Ascending aorta (tissue), 2 donors: ENCODE data around the gene MYH14. TPM values are rescaled to one million over a fixed set of nuclear protein-coding genes. Genes with fewer than 3 reads are reported as not detected.
"Not testable (repeated sequence)": the region's sequence is repeated elsewhere in the genome, so short reads cannot be mapped to it uniquely, and the experiment has no call there.

ENCODE experiments used
- DNase-seq, 2 donors: peaks; one replicate each; pipeline ENCODE4 v3.0.0-alpha.2; 2019; ENCODE audit warnings: low spot score in 2 of 2
- H3K27ac ChIP-seq, 2 donors: fragments of 200-600 bp; sonication (generic); one replicate each; pipeline ENCODE4 v1.5.1; 2016 to 2017; ENCODE audit warnings: mild to moderate bottlenecking in 1 of 2
- H3K27me3 ChIP-seq: fragments of 200-600 bp; sonication (generic); one replicate; pipeline ENCODE4 v1.5.1; 2017
- H3K36me3 ChIP-seq, 2 donors: fragments of 200-600 bp; sonication (generic); one replicate each; pipeline ENCODE4 v1.5.1; 2016
- H3K4me1 ChIP-seq, 2 donors: fragments of 200-600 bp; sonication (generic); one replicate each; pipeline ENCODE4 v1.5.1; 2016 to 2017; ENCODE audit warnings: mild to moderate bottlenecking in 1 of 2
- H3K4me3 ChIP-seq, 2 donors: fragments of 200-600 bp; sonication (generic); one replicate each; pipeline ENCODE4 v1.5.1; 2016 to 2017; ENCODE audit warnings: mild to moderate bottlenecking in 1 of 2
- H3K9me3 ChIP-seq, 2 donors: fragments of 200-600 bp; sonication (generic); one replicate each; pipeline ENCODE4 v1.5.1; 2016
- CTCF ChIP-seq, 3 experiments: fragments of 200-600 bp in 2 of 3; fragments of 450-650 bp in 1 of 3; sonication (generic) in 2 of 3; IDR thresholded peaks; one replicate each; pipeline ENCODE4 v1.5.1; 2016 to 2019; ENCODE audit warnings: antibody characterized with exemption in 3 of 3, mild to moderate bottlenecking in 1 of 3, moderate library complexity in 1 of 3
- intact Hi-C: fragments of 100-400 bp; cut with DNase I; formaldehyde crosslinking; loops from one replicate; pipeline ENCODE4 v1.15.1; 2023
- total RNA-seq: library from RNA; depleted of rRNA; stranded (reverse); fragments of >200 nt; gene quantifications from one replicate; pipeline ENCODE4 v1.1.0, GENCODE V29; 2016

The MYH14 gene
- total RNA-seq, 1 donor from 2014 or later = 8.6 TPM

GRCh38 chr19:50344661-50345318 lies 141.4 kb downstream of the MYH14 start:
- Histone ChIP-seq H3K4me3 (no peak overlapping the region), H3K9me3 (peaks cover 0 to 7% of the 10 kb centered on the region in 2 donors), H3K4me1 (no peaks in the 10 kb centered on the region), H3K36me3 (no peaks in the 10 kb centered on the region), H3K27ac (no peak overlapping the region), H3K27me3 (no peaks in the 10 kb centered on the region)
- intact Hi-C loops = no loop called here
- no peak for TF ChIP-seq CTCF (IDR thresholded peaks at IDR 0.05)
- no peak for DNase-seq

GRCh38 chr19:50347089-50347581 lies 143.7 kb downstream of the MYH14 start:
- intact Hi-C loops, DNase-seq, H3K27ac ChIP-seq, H3K4me1 ChIP-seq, H3K27me3 ChIP-seq, H3K9me3 ChIP-seq, H3K4me3 ChIP-seq, H3K36me3 ChIP-seq: not testable (repeated sequence)

GRCh38 chr19:50349277-50350057 lies 146.0 kb downstream of the MYH14 start:
- Histone ChIP-seq H3K36me3 (no peaks in the 10 kb centered on the region), H3K4me1 (no peaks in the 10 kb centered on the region), H3K9me3 (peaks cover 0 to 7% of the 10 kb centered on the region in 2 donors), H3K4me3 (no peak overlapping the region), H3K27ac (no peak overlapping the region), H3K27me3 (no peaks in the 10 kb centered on the region)
- TF ChIP-seq CTCF (IDR thresholded peaks at IDR 0.05) = no peak
- intact Hi-C loops = no loop called here
- DNase-seq = no peak

- intact Hi-C loops = no loop called here
- DNase-seq = no peak
- Histone ChIP-seq H3K4me1 (no peaks in the 10 kb centered on the region), H3K27me3 (no peaks in the 10 kb centered on the region), H3K27ac (no peak overlapping the region), H3K9me3 (no peaks in the 10 kb centered on the region), H3K4me3 (no peak overlapping the region), H3K36me3 (no peaks in the 10 kb centered on the region)
- no peak for TF ChIP-seq CTCF (IDR thresholded peaks at IDR 0.05)
Observed at GRCh38 chr19:50352242-50352641, 148.8 kb downstream of the MYH14 start.

- H3K36me3 ChIP-seq, H3K27ac ChIP-seq, H3K4me3 ChIP-seq, DNase-seq, intact Hi-C loops, H3K4me1 ChIP-seq, H3K9me3 ChIP-seq, H3K27me3 ChIP-seq: not testable (repeated sequence)
Observed at GRCh38 chr19:50353487-50353880, 150.1 kb downstream of the MYH14 start.

GRCh38 chr19:50356691-50357177 lies 153.3 kb downstream of the MYH14 start:
- Histone ChIP-seq H3K4me3 (peak overlapping the region in 1 of 2 donors; percentile 59), H3K36me3 (no peaks in the 10 kb centered on the region), H3K4me1 (peaks cover 0 to 2% of the 10 kb centered on the region in 2 donors), H3K9me3 (no peaks in the 10 kb centered on the region), H3K27ac (no peak overlapping the region), H3K27me3 (no peaks in the 10 kb centered on the region)
- no peak for TF ChIP-seq CTCF (IDR thresholded peaks at IDR 0.05)
- no peak for DNase-seq
- intact Hi-C loops = loop anchor here (1.0 to 2.0 kb wide), 2 partner anchors 12 to 426 kb away; no protein-coding TSS in a partner anchor
